ENCODE results near the gene IMPA2.

GRCh38 chr18:12015416-12016062 is 34.2 kb downstream of the IMPA2 start:
- TF ChIP-seq, protein P1, sequence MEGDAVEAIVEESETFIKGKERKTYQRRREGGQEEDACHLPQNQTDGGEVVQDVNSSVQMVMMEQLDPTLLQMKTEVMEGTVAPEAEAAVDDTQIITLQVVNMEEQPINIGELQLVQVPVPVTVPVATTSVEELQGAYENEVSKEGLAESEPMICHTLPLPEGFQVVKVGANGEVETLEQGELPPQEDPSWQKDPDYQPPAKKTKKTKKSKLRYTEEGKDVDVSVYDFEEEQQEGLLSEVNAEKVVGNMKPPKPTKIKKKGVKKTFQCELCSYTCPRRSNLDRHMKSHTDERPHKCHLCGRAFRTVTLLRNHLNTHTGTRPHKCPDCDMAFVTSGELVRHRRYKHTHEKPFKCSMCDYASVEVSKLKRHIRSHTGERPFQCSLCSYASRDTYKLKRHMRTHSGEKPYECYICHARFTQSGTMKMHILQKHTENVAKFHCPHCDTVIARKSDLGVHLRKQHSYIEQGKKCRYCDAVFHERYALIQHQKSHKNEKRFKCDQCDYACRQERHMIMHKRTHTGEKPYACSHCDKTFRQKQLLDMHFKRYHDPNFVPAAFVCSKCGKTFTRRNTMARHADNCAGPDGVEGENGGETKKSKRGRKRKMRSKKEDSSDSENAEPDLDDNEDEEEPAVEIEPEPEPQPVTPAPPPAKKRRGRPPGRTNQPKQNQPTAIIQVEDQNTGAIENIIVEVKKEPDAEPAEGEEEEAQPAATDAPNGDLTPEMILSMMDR (IDR thresholded peaks at IDR 0.05; ENCODE audit: low read depth, low read length, poor library complexity, severe bottlenecking), result no peak
- no peak for TF ChIP-seq EZH2phosphoT487 (IDR thresholded peaks at IDR 0.05; ENCODE audit: borderline replicate concordance, low read length)

Measured in DOHH2 (cell line).